Neural progenitor cell (in vitro differentiated cells): ENCODE measurements around the gene GLB1L2.

ENCODE experiments used
- CTCF ChIP-seq: fragments of 200-600 bp; sonication (generic); IDR thresholded peaks from 2 replicates; pipeline ENCODE4 v1.5.1; 2017; ENCODE audit warnings: antibody characterized with exemption, mild to moderate bottlenecking
- EZH2phosphoT487 ChIP-seq: fragments of 200-600 bp; sonication (generic); IDR thresholded peaks from 2 replicates; pipeline ENCODE4 v1.6.1; 2017; ENCODE audit warnings: antibody characterized with exemption

- TF ChIP-seq CTCF = no peak
- no peak for TF ChIP-seq EZH2phosphoT487
Observed at GRCh38 chr11:134358856-134359490, 27.2 kb downstream of the GLB1L2 start.
